NCI-H345 (cell line): ENCODE data around the gene CD164L2.
"Not testable (repeated sequence)": the region's sequence is repeated elsewhere in the genome, so short reads cannot be mapped to it uniquely, and the experiment has no call there.

ENCODE experiments used
- DNase-seq: peaks from one replicate; lab custom pipeline; 2025; lab: John Stamatoyannopoulos, UW

CD164L2 gene

GRCh38 chr1:27383039-27383605 lies at the start of gene CD164L2:
TSS of gene CD164L2 (minus strand) at chr1:27383333. CDS start at chr1:27383239, 94 bp downstream.
- DNase-seq: peak; percentile 49

- not testable (repeated sequence) for DNase-seq
Measured at GRCh38 chr1:27432725-27433124, 49.6 kb upstream of the CD164L2 start.

- DNase-seq: no peak
Measured at GRCh38 chr1:27431601-27431940, 48.4 kb upstream of the CD164L2 start.

GRCh38 chr1:27430903-27431600 lies 47.9 kb upstream of the CD164L2 start:
- DNase-seq: no peak

- no peak for DNase-seq
Measured at GRCh38 chr1:27429029-27429425, 45.9 kb upstream of the CD164L2 start.

- no peak for DNase-seq
Measured at GRCh38 chr1:27428316-27429028, 45.3 kb upstream of the CD164L2 start.

- DNase-seq: no peak
Measured at GRCh38 chr1:27427816-27428315, 44.7 kb upstream of the CD164L2 start.

GRCh38 chr1:27427329-27427728 lies 44.2 kb upstream of the CD164L2 start:
- DNase-seq: no peak

- no peak for DNase-seq
Measured at GRCh38 chr1:27423709-27424108, 40.6 kb upstream of the CD164L2 start.

- DNase-seq: no peak
Measured at GRCh38 chr1:27418326-27419185, 35.4 kb upstream of the CD164L2 start.

- no peak for DNase-seq
Measured at GRCh38 chr1:27417713-27418112, 34.6 kb upstream of the CD164L2 start.

- DNase-seq: peak; percentile 29
Measured at GRCh38 chr1:27416387-27417111, 33.4 kb upstream of the CD164L2 start.

GRCh38 chr1:27414091-27414490 lies 31.0 kb upstream of the CD164L2 start:
- no peak for DNase-seq

GRCh38 chr1:27413004-27413403 lies 29.9 kb upstream of the CD164L2 start:
- no peak for DNase-seq

GRCh38 chr1:27412502-27412901 lies 29.4 kb upstream of the CD164L2 start:
- DNase-seq: no peak

GRCh38 chr1:27410709-27411108 lies 27.6 kb upstream of the CD164L2 start:
- no peak for DNase-seq

GRCh38 chr1:27409669-27410068 lies 26.5 kb upstream of the CD164L2 start:
- DNase-seq: no peak

- DNase-seq: no peak
Measured at GRCh38 chr1:27408151-27408550, 25.0 kb upstream of the CD164L2 start.

GRCh38 chr1:27406791-27407190 lies 23.7 kb upstream of the CD164L2 start:
- DNase-seq: not testable (repeated sequence)

GRCh38 chr1:27406362-27406680 lies 23.2 kb upstream of the CD164L2 start:
- no peak for DNase-seq

- DNase-seq: not testable (repeated sequence)
Measured at GRCh38 chr1:27405598-27406361, 22.6 kb upstream of the CD164L2 start.
